Measurements from ENCODE around the gene DPEP1.
A peak's percentile ranks its signal among the peaks of the same experiment; 100 is the strongest.
"Not testable (repeated sequence)": the region's sequence is repeated elsewhere in the genome, so short reads cannot be mapped to it uniquely, and the experiment has no call there.

The DPEP1 gene

GRCh38 chr16:89616623-89617022 lies 3.2 kb downstream of the DPEP1 start:
- Mint-ChIP-seq H3K9me3 (no peaks in the 10 kb centered on the region), H3K4me1 (ENCODE audit: low read depth) (peaks cover 12% of the 10 kb centered on the region), H3K36me3 (ENCODE audit: low read depth) (no peaks in the 10 kb centered on the region), H3K4me3 (no peak overlapping the region), H3K27me3 (no peaks in the 10 kb centered on the region), H3K27ac (peak overlapping the region; percentile 64)
- DNase-seq: no peak

GRCh38 chr16:89617036-89617435 lies 3.6 kb downstream of the DPEP1 start:
- H3K36me3 Mint-ChIP-seq (ENCODE audit: low read depth): no peaks in the 10 kb centered on the region
- H3K4me3 Mint-ChIP-seq: no peak overlapping the region
- H3K9me3 Mint-ChIP-seq: no peaks in the 10 kb centered on the region
- peaks cover 12% of the 10 kb centered on the region for H3K4me1 Mint-ChIP-seq (ENCODE audit: low read depth)
- H3K27ac Mint-ChIP-seq: peak overlapping the region; percentile 64
- H3K27me3 Mint-ChIP-seq: peaks cover 3% of the 10 kb centered on the region
- no peak for DNase-seq

- Mint-ChIP-seq H3K27ac (no peak overlapping the region), H3K4me1 (ENCODE audit: low read depth) (peaks cover 12% of the 10 kb centered on the region), H3K27me3 (peaks cover 14% of the 10 kb centered on the region), H3K36me3 (ENCODE audit: low read depth) (no peaks in the 10 kb centered on the region), H3K4me3 (no peak overlapping the region), H3K9me3 (no peaks in the 10 kb centered on the region)
- DNase-seq: no peak
These were observed 4.9 kb downstream of the DPEP1 start for GRCh38 chr16:89618109-89618998.

GRCh38 chr16:89619840-89620239 lies 6.4 kb downstream of the DPEP1 start:
- Mint-ChIP-seq H3K4me1 (ENCODE audit: low read depth) (peaks cover 12% of the 10 kb centered on the region), H3K27me3 (peaks cover 24% of the 10 kb centered on the region), H3K4me3 (no peak overlapping the region), H3K27ac (no peak overlapping the region), H3K9me3 (no peaks in the 10 kb centered on the region), H3K36me3 (ENCODE audit: low read depth) (no peaks in the 10 kb centered on the region)
- no peak for DNase-seq

GRCh38 chr16:89620406-89620841 lies 7.0 kb downstream of the DPEP1 start:
- Mint-ChIP-seq H3K4me1 (ENCODE audit: low read depth) (peaks cover 12% of the 10 kb centered on the region), H3K27ac (no peak overlapping the region), H3K9me3 (no peaks in the 10 kb centered on the region), H3K4me3 (no peak overlapping the region), H3K36me3 (ENCODE audit: low read depth) (no peaks in the 10 kb centered on the region), H3K27me3 (peaks cover 30% of the 10 kb centered on the region)
- no peak for DNase-seq

GRCh38 chr16:89621136-89621697 lies 7.8 kb downstream of the DPEP1 start:
- peaks cover 11% of the 10 kb centered on the region for H3K4me1 Mint-ChIP-seq (ENCODE audit: low read depth)
- no peak overlapping the region for H3K27ac Mint-ChIP-seq
- no peak overlapping the region for H3K4me3 Mint-ChIP-seq
- no peaks in the 10 kb centered on the region for H3K9me3 Mint-ChIP-seq
- H3K27me3 Mint-ChIP-seq: peaks cover 31% of the 10 kb centered on the region
- no peak for DNase-seq
- H3K36me3 Mint-ChIP-seq (ENCODE audit: low read depth): no peaks in the 10 kb centered on the region

- Mint-ChIP-seq H3K4me1 (ENCODE audit: low read depth) (peaks cover 5% of the 10 kb centered on the region), H3K27ac (no peak overlapping the region), H3K27me3 (peaks cover 31% of the 10 kb centered on the region), H3K9me3 (no peaks in the 10 kb centered on the region), H3K36me3 (ENCODE audit: low read depth) (no peaks in the 10 kb centered on the region), H3K4me3 (no peak overlapping the region)
- DNase-seq: no peak
These were observed 8.4 kb downstream of the DPEP1 start for GRCh38 chr16:89621698-89622409.

GRCh38 chr16:89623511-89624261 lies 10.2 kb downstream of the DPEP1 start:
- H3K4me1 Mint-ChIP-seq (ENCODE audit: low read depth): no peaks in the 10 kb centered on the region

GRCh38 chr16:89624777-89625761 lies 11.6 kb downstream of the DPEP1 start:
- peaks cover 31% of the 10 kb centered on the region for H3K27me3 Mint-ChIP-seq
- DNase-seq: no peak
- no peaks in the 10 kb centered on the region for H3K4me1 Mint-ChIP-seq (ENCODE audit: low read depth)
- no peaks in the 10 kb centered on the region for H3K9me3 Mint-ChIP-seq
- H3K4me3 Mint-ChIP-seq: no peak overlapping the region
- H3K27ac Mint-ChIP-seq: no peak overlapping the region
- H3K36me3 Mint-ChIP-seq (ENCODE audit: low read depth): no peaks in the 10 kb centered on the region

More at GRCh38 chr16:89623511-89624261, 10.2 kb downstream of the DPEP1 start:
- Mint-ChIP-seq H3K36me3 (ENCODE audit: low read depth) (no peaks in the 10 kb centered on the region), H3K9me3 (no peaks in the 10 kb centered on the region), H3K27me3 (peaks cover 31% of the 10 kb centered on the region), H3K4me3 (no peak overlapping the region), H3K27ac (no peak overlapping the region)
- DNase-seq: no peak

- no peak for DNase-seq
- Mint-ChIP-seq H3K27ac (no peak overlapping the region), H3K9me3 (no peaks in the 10 kb centered on the region), H3K4me1 (ENCODE audit: low read depth) (no peaks in the 10 kb centered on the region), H3K4me3 (no peak overlapping the region), H3K27me3 (peaks cover 5% of the 10 kb centered on the region), H3K36me3 (ENCODE audit: low read depth) (no peaks in the 10 kb centered on the region)
These were observed 16.6 kb downstream of the DPEP1 start for GRCh38 chr16:89629827-89630610.

GRCh38 chr16:89633064-89633631 lies 19.7 kb downstream of the DPEP1 start:
- Mint-ChIP-seq H3K27ac (no peak overlapping the region), H3K4me1 (ENCODE audit: low read depth) (no peaks in the 10 kb centered on the region), H3K27me3 (no peaks in the 10 kb centered on the region), H3K9me3 (no peaks in the 10 kb centered on the region), H3K36me3 (ENCODE audit: low read depth) (no peaks in the 10 kb centered on the region), H3K4me3 (no peak overlapping the region)
- DNase-seq: no peak

- H3K27ac Mint-ChIP-seq; H3K4me3 Mint-ChIP-seq; H3K27me3 Mint-ChIP-seq; H3K9me3 Mint-ChIP-seq; H3K4me1 Mint-ChIP-seq (ENCODE audit: low read depth); DNase-seq; H3K36me3 Mint-ChIP-seq (ENCODE audit: low read depth): not testable (repeated sequence)
These were observed 21.3 kb downstream of the DPEP1 start for GRCh38 chr16:89634463-89635385.

All from activated T-cell treated with anti-CD3 and anti-CD28 coated beads, Interleukin-2, amount 50 U/mL, for 24 hours (primary cell).